NCI-H1694 treated with DMSO at 0.1 percent for 48 hours (cell line): ENCODE data around the gene SLC37A1.

ENCODE experiments used
- DNase-seq: peaks from one replicate; lab custom pipeline; 2025; lab: John Stamatoyannopoulos, UW

The SLC37A1 gene

DNA sequence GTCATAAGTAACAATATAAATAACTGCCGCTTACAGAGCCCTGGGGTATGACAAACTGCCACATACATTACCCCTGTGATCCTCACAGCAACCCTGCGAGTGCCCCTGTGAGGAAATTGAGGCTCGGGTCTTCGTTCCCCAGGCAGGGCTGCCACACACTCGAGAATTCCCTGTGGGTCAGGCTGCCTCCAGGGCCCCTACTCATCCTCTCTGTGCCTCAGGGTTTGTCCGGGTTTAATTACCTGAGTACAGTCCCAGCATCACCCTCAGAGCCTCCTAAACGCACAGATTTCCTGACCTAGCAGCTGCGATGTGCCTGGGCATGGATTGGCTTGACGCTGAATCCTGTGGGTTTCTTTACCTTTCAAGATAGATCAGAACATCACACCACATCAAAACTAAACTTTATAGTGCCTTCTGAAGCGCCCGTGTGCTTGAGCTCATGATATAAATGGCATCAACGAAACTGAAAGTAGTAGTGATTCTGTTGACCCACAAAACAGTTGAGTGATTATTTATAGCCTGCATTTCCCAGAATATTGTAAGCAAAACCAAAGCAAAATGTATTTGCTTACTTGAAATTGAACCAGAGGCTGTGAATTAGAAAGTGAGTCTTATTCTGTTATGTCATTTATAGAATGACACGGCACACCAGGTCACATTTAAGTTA is 14.0 kb downstream of the SLC37A1 start:
- no peak for DNase-seq

DNA sequence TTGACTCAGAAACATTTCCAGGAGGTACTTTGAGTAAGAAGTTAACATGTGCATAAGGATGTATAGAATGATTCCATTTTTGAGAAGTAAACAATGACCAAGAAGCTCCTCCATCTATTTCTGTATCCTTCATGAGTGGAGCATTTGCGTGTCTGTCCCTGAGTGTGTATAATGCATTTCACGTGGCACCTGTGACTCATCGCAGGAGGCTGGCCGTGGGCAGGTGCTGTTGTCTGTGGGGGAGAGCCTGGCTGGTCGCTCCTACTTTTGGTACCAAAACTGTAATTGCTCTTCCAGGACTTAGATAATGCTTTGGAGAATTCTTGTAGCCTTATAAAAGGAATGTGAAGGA is 16.5 kb downstream of the SLC37A1 start:
- no peak for DNase-seq

DNA sequence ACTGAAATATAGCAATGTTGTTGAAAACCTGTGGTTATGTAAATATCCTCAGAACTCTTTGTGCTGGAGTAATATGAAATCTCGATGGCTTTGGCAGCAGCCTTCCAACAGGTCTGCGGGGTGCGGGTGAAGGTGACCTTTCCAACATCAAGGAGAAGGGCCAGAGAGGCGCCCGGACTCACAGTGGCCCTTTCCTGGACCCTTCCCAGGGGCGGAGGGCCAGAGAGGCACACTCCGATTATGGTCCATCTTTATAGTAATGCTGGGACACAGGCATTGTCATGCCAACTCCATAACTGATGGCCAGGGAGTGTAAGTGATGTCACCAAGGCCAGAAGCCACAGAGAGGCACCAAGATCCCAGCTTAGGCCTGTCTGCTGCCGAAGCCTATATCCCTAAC is 18.1 kb downstream of the SLC37A1 start:
- DNase-seq: no peak

- no peak for DNase-seq
These were observed 19.0 kb downstream of the SLC37A1 start for GRCh38 chr21:42532466-42533181.

DNA sequence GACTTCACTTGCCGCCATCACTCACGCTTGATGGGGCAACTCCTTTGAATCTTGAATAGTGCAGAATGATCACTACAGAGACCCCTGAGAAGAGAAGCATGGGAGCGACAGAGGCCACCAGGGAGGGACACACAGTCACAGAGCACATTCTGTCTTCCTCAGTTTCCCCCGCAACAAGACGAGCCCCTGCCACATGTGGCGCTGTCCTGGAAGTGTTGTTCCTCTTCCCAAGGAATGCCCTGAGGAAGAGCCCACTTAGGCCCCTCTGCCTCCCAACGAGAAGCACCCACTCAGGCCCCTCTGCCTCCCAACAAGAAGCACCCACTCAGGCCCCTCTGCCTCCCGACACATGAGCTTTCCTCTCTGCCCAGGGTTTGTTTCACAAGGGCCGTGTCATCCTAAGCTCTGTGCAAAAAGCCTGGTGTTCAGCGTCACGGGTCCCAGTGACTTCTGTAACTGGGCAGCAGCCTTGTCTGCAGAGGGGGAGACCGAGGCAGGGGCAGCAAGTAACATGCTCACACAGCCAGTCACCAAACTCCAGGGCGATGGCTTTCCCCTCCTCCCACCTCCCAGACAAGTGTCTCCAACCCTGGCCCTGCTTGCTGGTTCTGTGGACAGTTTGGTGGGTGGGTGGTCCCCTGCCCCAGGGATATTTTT is 19.8 kb downstream of the SLC37A1 start:
- DNase-seq: no peak

GRCh38 chr21:42533963-42534355 is 20.3 kb downstream of the SLC37A1 start:
- DNase-seq: no peak

GRCh38 chr21:42534421-42535378 is 21.0 kb downstream of the SLC37A1 start:
- DNase-seq: no peak

- DNase-seq: no peak
These were observed 22.0 kb downstream of the SLC37A1 start for GRCh38 chr21:42535602-42536171.

DNA sequence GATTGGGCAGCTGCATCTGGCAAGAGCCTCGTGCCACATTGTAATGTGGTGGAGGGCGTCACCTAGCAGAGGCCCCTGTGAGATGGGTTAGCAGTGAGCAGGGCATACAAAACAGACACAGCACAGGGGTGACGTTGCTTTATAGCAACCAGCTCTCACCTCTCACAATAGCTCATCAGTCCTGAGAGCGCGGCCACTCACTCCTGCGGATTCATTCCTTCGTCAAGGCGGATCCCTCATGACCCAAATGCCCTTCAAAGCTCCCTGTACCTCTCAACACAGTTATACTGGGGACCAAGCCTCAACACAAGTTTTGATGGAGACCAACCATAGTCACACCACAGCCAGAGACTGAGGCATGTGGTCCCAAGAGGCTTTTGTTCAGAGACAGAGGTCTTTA is 22.9 kb downstream of the SLC37A1 start:
- DNase-seq: no peak

- no peak for DNase-seq
These were observed 23.6 kb downstream of the SLC37A1 start for GRCh38 chr21:42537106-42537742.

GRCh38 chr21:42538479-42539275 is 25.0 kb downstream of the SLC37A1 start:
- DNase-seq: no peak

- DNase-seq: no peak
These were observed 25.7 kb downstream of the SLC37A1 start for GRCh38 chr21:42539342-42539741.

- peak; percentile 12 for DNase-seq
These were observed 26.3 kb downstream of the SLC37A1 start for GRCh38 chr21:42539931-42540343.

DNA sequence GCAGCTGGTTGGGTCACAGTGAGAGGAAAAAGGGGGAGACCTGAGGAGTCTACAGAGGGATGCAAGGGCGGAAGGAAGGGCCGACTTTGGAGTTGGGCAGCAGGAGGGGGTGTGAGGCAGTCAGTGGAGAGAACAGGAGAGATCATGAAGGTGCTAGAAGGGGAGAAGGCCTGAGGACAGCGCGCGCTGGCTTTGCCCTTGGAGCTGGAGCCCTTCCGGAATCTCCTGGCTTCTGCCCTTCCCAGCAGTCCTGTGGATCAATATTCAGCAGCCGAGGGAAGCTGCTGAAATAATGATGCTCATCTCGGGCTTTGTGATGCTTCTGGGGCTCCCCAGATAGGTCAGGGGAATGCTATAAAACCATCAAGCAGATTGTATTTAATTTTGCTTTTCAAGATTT is 26.7 kb downstream of the SLC37A1 start:
- no peak for DNase-seq

DNA sequence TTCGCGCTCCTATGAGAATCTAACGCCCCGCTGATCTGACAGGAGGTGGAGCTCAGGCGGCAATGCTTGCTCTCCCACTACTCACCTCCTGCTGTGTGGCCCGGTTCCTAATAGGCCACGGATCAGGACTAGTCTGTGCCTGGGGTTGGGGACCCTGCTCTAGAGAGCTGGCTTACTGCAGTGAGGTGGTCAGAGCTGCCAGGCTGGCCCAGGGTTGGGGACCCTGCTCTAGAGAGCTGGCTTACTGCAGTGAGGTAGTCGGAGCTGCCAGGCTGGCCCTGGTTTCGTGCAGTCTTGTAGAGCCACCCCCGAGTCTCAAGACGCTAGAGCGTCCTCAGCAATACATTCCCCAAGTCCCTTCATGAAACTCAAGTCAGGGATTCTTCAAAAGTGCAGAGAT is 27.5 kb downstream of the SLC37A1 start:
- no peak for DNase-seq

- no peak for DNase-seq
These were observed 28.0 kb downstream of the SLC37A1 start for GRCh38 chr21:42541618-42542017.

- DNase-seq: no peak
These were observed 28.5 kb downstream of the SLC37A1 start for GRCh38 chr21:42542196-42542595.

DNA sequence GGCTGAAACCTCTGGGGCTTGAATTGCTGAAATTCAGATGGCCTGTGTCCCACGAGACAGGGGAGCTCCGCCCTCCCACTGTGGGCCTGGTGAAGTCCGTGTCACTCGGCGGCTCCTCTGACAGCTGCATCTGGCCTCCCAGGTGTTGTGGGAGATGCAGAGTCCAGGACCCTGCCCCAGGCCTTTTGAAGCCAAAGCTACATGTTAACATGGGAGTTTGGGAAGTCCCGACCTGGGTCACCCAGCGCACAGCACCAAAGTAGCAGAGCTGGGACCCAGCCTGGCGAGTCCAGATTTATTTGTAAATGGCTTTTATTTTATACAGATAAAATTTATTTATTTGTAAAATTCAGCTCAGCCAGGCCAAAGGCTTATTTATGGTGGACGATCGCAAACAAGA is 28.9 kb downstream of the SLC37A1 start:
- no peak for DNase-seq

- DNase-seq: no peak
These were observed 29.6 kb downstream of the SLC37A1 start for GRCh38 chr21:42543106-42543847.

DNA sequence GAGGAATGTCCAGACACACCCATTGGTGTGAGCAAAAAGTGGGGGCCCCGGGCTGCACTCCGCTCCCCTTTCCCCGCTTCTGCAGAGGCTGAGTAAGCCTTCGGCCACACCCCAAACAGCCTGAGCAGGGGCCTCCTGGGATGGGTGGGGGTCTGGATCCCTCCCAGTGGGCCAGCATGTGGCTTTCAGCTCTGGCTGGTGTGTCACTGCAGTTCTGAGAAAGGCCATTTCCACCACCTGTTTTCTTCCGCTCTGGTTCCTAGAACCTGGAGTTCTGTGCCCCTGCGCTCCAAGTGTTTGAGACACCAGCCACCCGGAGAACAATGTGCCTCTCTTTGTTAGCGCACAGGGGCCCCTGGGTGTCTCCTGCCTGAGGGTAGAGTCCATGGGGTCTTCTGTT is 30.9 kb downstream of the SLC37A1 start:
- DNase-seq: no peak
